GM18907 (cell line): ENCODE measurements around the gene LINC00305.

Experiments
- ATAC-seq: cut with Tn5 transposase; IDR thresholded peaks from one replicate; pipeline ENCODE4 v1.9.1; 2021; ENCODE audit warnings: mild to moderate bottlenecking, moderate library complexity; ENCODE audit not compliant: unreplicated experiment

LINC00305 gene

GRCh38 chr18:64116571-64117175, 32.2 kb downstream of the LINC00305 start:
- ATAC-seq, result no peak

GRCh38 chr18:64115881-64116280, 33.0 kb downstream of the LINC00305 start:
- no peak for ATAC-seq

DNA sequence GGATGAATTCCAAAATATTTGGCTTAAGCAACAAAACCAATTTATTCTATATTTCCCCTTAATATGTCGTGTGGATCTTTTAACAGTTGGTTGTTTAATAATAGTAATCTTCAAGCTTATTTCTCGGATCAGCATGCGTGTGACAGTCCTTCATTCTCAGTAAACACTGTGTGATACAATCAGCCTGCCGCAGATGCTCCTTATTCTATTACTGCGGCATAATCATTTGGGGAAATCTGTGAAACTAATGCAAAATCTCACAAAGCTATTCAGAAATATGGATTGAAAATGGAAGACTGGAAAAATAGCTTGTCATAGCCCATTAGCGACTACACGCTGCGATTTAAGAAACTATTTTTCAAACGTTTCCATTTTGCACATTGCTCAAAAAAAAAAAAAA, 36.9 kb downstream of the LINC00305 start:
- no peak for ATAC-seq

- no peak for ATAC-seq
Measured at GRCh38 chr18:64110692-64111480, 38.0 kb downstream of the LINC00305 start.

DNA sequence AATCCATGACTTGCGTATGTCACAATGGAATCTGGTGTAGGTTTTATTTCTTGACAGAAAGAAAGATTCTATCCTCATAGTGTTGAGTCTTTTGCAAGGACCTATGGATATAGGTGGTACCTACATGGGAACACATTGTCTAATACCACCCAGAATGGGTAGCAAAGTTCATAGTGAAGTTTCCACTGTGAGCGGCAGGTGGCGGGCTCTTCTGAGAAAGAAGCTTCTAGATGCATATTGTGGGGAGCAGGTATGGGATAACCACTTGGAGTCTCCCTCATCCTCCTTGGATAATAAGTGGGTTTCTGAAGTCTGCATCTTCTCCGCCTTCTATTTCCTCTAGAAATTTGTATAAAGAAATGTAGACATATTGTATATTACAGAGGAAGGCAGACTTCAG, 44.9 kb downstream of the LINC00305 start:
- ATAC-seq, result no peak

GRCh38 chr18:64100116-64100922, 48.6 kb downstream of the LINC00305 start:
- ATAC-seq, result peak; percentile 78

DNA sequence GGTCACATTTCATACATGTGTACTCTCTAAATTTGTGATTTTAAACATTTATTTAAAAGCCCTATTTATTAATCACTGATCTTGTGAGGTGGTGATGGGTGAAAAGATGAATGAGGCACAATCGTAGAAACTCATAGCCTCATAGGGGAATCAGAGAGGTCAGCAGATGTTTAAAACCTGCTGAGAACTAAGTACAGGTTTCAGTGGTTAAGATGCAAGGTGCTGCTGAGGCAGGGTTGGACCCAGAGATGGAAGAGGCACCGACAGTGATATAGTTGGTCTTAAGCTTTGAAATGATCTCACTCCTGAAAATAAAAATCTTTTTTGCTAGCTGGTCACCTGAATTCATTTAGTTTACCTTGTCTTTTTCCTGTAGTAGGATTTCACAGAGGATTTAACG, 49.6 kb downstream of the LINC00305 start:
- peak; percentile 57 for ATAC-seq

GRCh38 chr18:64097497-64097896, 51.4 kb downstream of the LINC00305 start:
- no peak for ATAC-seq

DNA sequence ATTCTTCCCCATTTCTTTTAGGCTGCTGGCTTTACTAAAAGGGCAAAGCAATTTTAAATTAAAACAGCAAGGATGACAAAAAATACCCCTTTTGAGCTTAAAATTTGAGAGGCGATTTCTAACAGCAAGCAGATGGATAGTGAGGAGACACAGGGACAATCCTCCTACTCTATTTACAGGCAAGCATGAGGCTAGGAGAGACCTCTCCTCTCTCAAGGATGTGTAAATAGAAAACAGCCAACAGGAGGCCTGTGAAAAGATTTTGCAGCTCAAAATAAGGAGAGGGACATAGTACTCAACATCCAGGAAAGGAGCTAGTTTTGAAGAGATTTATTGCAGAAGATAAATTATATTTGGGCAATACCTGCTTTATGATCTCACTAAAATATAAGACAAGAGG, 53.8 kb downstream of the LINC00305 start:
- no peak for ATAC-seq

DNA sequence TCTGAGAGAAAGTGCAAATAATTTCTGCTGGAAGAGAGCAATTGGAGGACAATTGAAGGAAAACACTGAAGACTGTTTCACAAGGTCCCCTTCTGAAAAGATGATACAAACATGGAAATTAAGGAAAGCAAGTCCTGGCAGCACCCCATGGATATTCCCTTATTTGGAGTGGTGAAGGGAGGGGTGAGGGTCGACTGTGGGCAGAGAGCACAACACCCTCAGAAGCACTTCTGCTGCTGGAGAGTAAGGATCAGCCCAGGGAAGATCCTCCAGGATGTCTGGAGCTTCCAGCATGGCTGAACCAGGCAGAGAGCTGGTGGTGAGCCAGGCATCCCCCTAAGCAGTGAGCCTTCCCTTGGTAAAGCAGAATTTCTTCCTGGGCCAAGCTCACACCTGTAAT, 54.7 kb downstream of the LINC00305 start:
- ATAC-seq, result no peak

- ATAC-seq, result peak; percentile 73
Measured at GRCh38 chr18:64091526-64091925, 57.4 kb downstream of the LINC00305 start.

- peak; percentile 81 for ATAC-seq
Measured at GRCh38 chr18:64090876-64091275, 58.0 kb downstream of the LINC00305 start.

- no peak for ATAC-seq
Measured at GRCh38 chr18:64083916-64084315, 65.0 kb downstream of the LINC00305 start.

GRCh38 chr18:64082513-64082912, 66.4 kb downstream of the LINC00305 start:
- no peak for ATAC-seq

GRCh38 chr18:64082054-64082453, 66.8 kb downstream of the LINC00305 start:
- no peak for ATAC-seq

- no peak for ATAC-seq
Measured at GRCh38 chr18:64073971-64074370, 74.9 kb downstream of the LINC00305 start.

GRCh38 chr18:64055019-64055418, 93.9 kb downstream of the LINC00305 start:
- ATAC-seq, result no peak

GRCh38 chr18:64053246-64053645, 95.6 kb downstream of the LINC00305 start:
- no peak for ATAC-seq

DNA sequence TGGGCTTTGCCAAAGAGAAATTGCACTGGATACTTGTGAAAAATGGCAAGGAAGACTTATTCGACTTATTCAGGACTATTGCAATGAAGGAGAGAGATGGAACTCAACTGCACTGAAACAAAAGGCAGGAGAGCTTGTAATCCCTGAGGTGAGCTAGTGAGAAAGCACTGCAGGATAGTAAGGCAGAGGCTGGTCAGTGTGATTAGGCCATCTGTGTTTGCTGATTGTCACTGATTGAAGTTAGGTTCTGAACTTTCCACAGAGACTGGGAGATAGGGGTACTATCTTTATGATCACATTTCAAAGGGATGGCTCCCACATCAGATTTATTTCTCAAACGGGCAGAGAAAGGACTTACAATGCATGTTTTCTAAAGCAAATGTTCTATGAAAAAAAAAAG, 96.1 kb downstream of the LINC00305 start:
- ATAC-seq, result no peak

DNA sequence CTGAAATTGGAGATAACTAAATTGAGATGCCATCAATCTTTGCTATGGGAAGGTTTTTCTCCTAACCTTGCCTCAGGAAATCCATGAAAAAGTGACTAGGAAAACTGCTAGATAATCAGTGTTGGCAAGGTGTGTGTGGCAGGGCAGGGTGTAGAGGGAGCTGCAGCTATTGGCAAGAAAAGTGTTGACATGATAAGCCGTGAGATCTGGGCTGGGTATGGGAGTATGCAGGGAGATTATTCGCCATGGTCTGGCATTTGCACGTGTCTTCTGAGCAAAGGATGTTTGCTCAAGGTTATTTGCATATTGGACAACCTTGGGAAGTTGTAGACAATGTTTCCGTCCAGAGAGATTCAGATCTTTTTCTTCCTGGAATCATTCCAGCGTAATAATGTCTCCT, 104.3 kb downstream of the LINC00305 start:
- ATAC-seq, result no peak

GRCh38 chr18:64042728-64043358, 106.0 kb downstream of the LINC00305 start:
- no peak for ATAC-seq
